ENCODE data around the gene UBE4B.
"Not testable (repeated sequence)": the region's sequence is repeated elsewhere in the genome, so short reads cannot be mapped to it uniquely, and the experiment has no call there.

The UBE4B gene

GRCh38 chr1:10179406-10180091 lies 146.8 kb downstream of the UBE4B start:
- no peak for DNase-seq

GRCh38 chr1:10181154-10181553 lies 148.4 kb downstream of the UBE4B start:
- DNase-seq, result no peak

GRCh38 chr1:10185759-10186158 lies 153.0 kb downstream of the UBE4B start:
- DNase-seq, result no peak

- no peak for DNase-seq
These were observed 153.7 kb downstream of the UBE4B start for GRCh38 chr1:10186331-10187025.

- DNase-seq, result no peak
These were observed 154.2 kb downstream of the UBE4B start for GRCh38 chr1:10187026-10187334.

GRCh38 chr1:10188133-10188650 lies 155.4 kb downstream of the UBE4B start:
- DNase-seq, result no peak

GRCh38 chr1:10189659-10190058 lies 156.9 kb downstream of the UBE4B start:
- no peak for DNase-seq

GRCh38 chr1:10192263-10192662 lies 159.5 kb downstream of the UBE4B start:
- DNase-seq, result no peak

GRCh38 chr1:10193288-10193687 lies 160.5 kb downstream of the UBE4B start:
- DNase-seq, result no peak

GRCh38 chr1:10195570-10195969 lies 162.8 kb downstream of the UBE4B start:
- DNase-seq, result no peak

- DNase-seq, result no peak
These were observed 164.2 kb downstream of the UBE4B start for GRCh38 chr1:10196976-10197375.

GRCh38 chr1:10200620-10201019 lies 167.9 kb downstream of the UBE4B start:
- DNase-seq, result no peak

- no peak for DNase-seq
These were observed 171.4 kb downstream of the UBE4B start for GRCh38 chr1:10204003-10204642.

GRCh38 chr1:10205206-10205605 lies 172.4 kb downstream of the UBE4B start:
- not testable (repeated sequence) for DNase-seq

GRCh38 chr1:10207810-10208209 lies 175.1 kb downstream of the UBE4B start:
- DNase-seq, result no peak

- no peak for DNase-seq
These were observed 175.8 kb downstream of the UBE4B start for GRCh38 chr1:10208537-10208936.

- DNase-seq, result no peak
These were observed 176.8 kb downstream of the UBE4B start for GRCh38 chr1:10209590-10209904.

GRCh38 chr1:10209905-10210810 lies 177.4 kb downstream of the UBE4B start, which contains the start of gene KIF1B:
Gene KIF1B, plus strand, starts transcription at chr1:10210570. Its CDS starts 21,759 bp downstream, at chr1:10232329.
- peak; percentile 97 to 99 for DNase-seq

- DNase-seq, result peak; percentile 21 to 63
These were observed 178.4 kb downstream of the UBE4B start for GRCh38 chr1:10210841-10211804.

- peak; percentile 41 to 62 for DNase-seq
These were observed 179.2 kb downstream of the UBE4B start for GRCh38 chr1:10211805-10212410.

- no peak for DNase-seq
These were observed 179.7 kb downstream of the UBE4B start for GRCh38 chr1:10212476-10212875.

Data from NCI-H2081 (cell line).